Activated CD8-positive, alpha-beta T cell treated with anti-CD3 and anti-CD28 coated beads, Interleukin-2, amount 10 ng/mL, durations not matched to agents 7 days and 5 days (primary cell): ENCODE measurements around the gene TUBG1. TPM values are rescaled to one million over a fixed set of nuclear protein-coding genes. Genes with fewer than 3 reads are reported as not detected.
"Not testable (repeated sequence)": the region's sequence is repeated elsewhere in the genome, so short reads cannot be mapped to it uniquely, and the experiment has no call there.

Experiments
- ATAC-seq: fragments of 150-1000 bp; cut with Tn5 transposase; one replicate; pipeline ENCODE4 v1.10.0; 2021; ENCODE audit warnings: moderate library complexity
- CTCF ChIA-PET: fragments of 350-600 bp; sonication (Branson Sonifier 250); formaldehyde crosslinking; loops from one replicate; lab custom pipeline; 2021; ENCODE audit warnings: antibody characterized with exemption; lab: Charles Lee
- POLR2A ChIA-PET: fragments of 350-600 bp; sonication (Branson Sonifier 250); formaldehyde crosslinking; loops from one replicate; lab custom pipeline; 2021; ENCODE audit warnings: antibody characterized with exemption; lab: Charles Lee
- DNase-seq: peaks from one replicate; pipeline ENCODE4 v3.0.0-alpha.2; 2020
- H3K27ac Mint-ChIP-seq: one replicate; pipeline ENCODE4 v1.8.0; 2021; ENCODE audit warnings: mild to moderate bottlenecking, mixed read lengths
- H3K27me3 Mint-ChIP-seq: one replicate; pipeline ENCODE4 v1.8.0; 2021; ENCODE audit warnings: low read depth, mixed read lengths
- H3K36me3 Mint-ChIP-seq: one replicate; pipeline ENCODE4 v1.8.0; 2021; ENCODE audit warnings: low read depth, mixed read lengths
- H3K4me1 Mint-ChIP-seq: one replicate; pipeline ENCODE4 v1.8.0; 2021; ENCODE audit warnings: low read depth, mixed read lengths
- H3K4me3 Mint-ChIP-seq: one replicate; pipeline ENCODE4 v1.8.0; 2021; ENCODE audit warnings: mild to moderate bottlenecking, mixed read lengths
- H3K9me3 Mint-ChIP-seq: one replicate; pipeline ENCODE4 v1.8.0; 2022; ENCODE audit warnings: mixed read lengths; ENCODE audit not compliant: insufficient read depth
- total RNA-seq, 2 experiments: library from RNA; stranded (reverse); gene quantifications; one replicate each; pipeline ENCODE4 v1.2.3, GENCODE V29; 2021

TUBG1 gene
- total RNA-seq, 2 experiments from 2014 or later, result 82.3 to 83.4 TPM

DNA sequence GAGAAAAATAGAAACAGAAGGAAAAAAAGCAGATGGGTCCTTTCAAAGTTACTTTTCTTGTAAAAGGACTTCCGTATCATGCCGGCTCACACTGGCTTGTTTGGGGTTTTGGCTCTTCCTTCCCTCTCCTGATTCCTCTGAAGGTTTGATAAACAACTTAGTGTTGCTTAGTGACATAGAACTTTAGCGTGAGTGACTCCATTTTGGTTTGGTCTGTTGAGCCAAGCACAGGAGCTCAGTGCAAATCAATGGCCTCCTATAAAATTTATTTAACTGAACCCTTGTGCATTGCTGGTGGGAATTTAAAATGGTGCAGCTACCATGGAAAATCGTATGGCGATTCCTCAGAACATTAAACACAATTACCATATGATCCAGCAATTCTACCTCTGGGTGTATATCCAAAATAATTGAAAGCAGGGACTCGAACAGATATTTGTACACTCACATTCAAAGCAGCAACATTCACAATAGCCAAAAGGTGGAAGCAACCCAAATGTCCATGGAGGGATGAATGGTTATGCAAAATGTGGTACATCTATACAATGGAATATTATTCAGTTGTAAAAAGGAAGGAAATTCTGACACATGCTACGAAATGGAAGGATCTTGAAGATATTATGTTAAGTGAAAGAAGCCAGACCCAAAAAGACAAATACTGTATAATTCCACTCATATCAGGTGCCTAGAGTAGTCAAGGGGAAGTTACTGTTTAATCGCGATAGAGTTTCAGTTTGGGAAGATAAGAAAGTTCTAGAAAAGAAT lies 48.5 kb downstream of the TUBG1 start:
- no peak for DNase-seq
- H3K4me1 Mint-ChIP-seq, result peaks cover 25% of the 10 kb centered on the region
- ATAC-seq, result no peak
- POLR2A ChIA-PET, result interaction anchor here (1.0 kb wide), 1 partner anchor 43 kb away, joined by 3 read pairs; no protein-coding TSS in a partner anchor
- H3K27ac Mint-ChIP-seq, result peak overlapping the region; percentile 1
- peaks cover 15% of the 10 kb centered on the region for H3K27me3 Mint-ChIP-seq
- peaks cover 3% of the 10 kb centered on the region for H3K36me3 Mint-ChIP-seq
- no peaks in the 10 kb centered on the region for H3K9me3 Mint-ChIP-seq
- peak overlapping the region; percentile 15 for H3K4me3 Mint-ChIP-seq
- CTCF ChIA-PET, result interaction anchor here (0.9 kb wide), 1 partner anchor 80 kb away, joined by 4 read pairs; no protein-coding TSS in a partner anchor

DNA sequence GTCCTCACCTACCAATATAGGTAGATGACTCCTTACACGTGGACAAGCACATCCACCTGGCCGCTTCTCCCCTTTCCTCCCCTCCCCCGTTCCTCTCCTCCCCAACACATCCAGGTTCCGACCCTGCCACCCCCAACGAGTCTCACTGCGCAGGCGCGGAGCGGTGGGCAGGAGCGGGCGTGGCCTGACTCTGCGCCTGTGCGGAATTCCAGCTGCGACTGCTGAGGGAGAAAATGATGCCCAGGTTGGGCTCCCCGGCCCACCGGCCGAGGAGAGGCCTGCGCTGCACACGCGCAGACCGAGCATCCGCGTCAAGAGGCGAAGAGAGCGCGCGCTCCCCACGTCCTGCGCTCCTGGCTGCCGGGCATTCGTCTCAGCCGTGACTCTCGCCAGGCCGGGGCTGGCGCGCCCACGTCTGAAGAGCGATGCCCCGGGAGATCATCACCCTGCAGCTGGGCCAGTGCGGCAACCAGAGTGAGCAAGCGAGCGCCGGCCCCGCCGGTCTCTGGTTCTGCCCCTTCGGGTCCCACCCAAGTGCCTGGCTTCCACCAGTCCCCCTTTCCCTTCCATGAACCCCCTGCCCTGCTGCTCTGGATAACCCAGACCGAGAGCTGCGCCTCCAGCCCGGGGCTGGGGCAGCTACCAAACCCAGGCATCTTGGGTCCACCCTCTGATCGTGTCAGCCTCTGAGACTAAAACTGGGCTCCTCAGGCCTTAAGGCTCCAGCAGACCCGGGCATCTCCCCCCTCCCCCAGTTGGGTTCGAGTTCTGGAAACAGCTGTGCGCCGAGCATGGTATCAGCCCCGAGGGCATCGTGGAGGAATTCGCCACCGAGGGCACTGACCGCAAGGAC lies 49.8 kb downstream of the TUBG1 start, which contains the start of gene TUBG2:
Gene TUBG2 (plus strand): TSS at position 206 of the 853 bp plus-strand sequence. CDS start 220 bp downstream, at position 426.
- H3K9me3 Mint-ChIP-seq, result no peaks in the 10 kb centered on the region
- CTCF ChIA-PET, result interaction anchor here (0.8 kb wide), 1 partner anchor 75 kb away, joined by 3 read pairs; no protein-coding TSS in a partner anchor
- peak; percentile 82 for ATAC-seq
- peaks cover 22% of the 10 kb centered on the region for H3K4me1 Mint-ChIP-seq
- peaks cover 3% of the 10 kb centered on the region for H3K36me3 Mint-ChIP-seq
- peaks cover 8% of the 10 kb centered on the region for H3K27me3 Mint-ChIP-seq
- peak within 1 kb of the TSS; percentile 82 for H3K27ac Mint-ChIP-seq
- POLR2A ChIA-PET, result interaction anchor here (1.1 to 1.3 kb wide), 2 partner anchors 11 to 54 kb away, joined by 3 to 5 read pairs; no protein-coding TSS in a partner anchor
- peak within 1 kb of the TSS; percentile 86 for H3K4me3 Mint-ChIP-seq
- DNase-seq, result peak; percentile 79

- POLR2A ChIA-PET, result interaction anchor here (1.3 kb wide), 1 partner anchor 10 kb away, joined by 5 read pairs; no protein-coding TSS in a partner anchor
- H3K4me3 Mint-ChIP-seq, result peak overlapping the region; percentile 86
- not testable (repeated sequence) for H3K36me3 Mint-ChIP-seq, DNase-seq, ATAC-seq, H3K27ac Mint-ChIP-seq, H3K9me3 Mint-ChIP-seq, H3K27me3 Mint-ChIP-seq
- peaks cover 22% of the 10 kb centered on the region for H3K4me1 Mint-ChIP-seq
- CTCF ChIA-PET, result interaction anchor here (1.5 kb wide), 1 partner anchor 15 kb away, joined by 6 read pairs; no protein-coding TSS in a partner anchor
These were observed 50.4 kb downstream of the TUBG1 start for GRCh38 chr17:42659932-42660274.

DNA sequence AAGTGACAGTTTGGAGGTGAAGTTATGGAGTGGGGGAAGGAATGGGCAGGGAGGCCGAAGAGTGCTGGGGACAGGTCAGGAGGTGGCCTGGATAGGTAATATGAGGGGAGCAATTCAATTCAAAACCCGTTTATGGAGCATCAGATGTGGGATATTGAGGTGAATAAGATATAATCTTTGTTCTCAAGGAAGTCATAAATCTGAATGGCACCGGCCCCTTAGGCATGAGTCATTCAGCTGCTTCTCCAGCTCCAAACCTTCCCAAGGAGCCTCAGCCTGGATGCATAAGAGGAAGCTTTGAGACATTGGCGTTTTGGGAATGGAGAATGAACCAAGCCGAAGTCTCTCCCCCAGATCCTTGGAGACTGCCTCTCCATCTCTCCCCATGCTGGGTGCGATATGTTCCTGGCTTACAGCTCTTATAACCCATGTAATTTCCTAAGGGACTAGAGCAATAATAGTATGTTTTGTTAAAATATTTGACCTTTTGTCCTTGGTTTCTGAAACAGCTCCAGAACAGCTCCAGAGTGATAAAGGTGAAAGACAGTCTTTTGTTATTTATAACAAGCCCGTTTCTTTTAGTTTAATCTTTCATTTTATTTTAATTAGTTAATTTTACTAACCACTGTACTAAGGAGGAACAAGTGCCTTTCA lies 51.3 kb downstream of the TUBG1 start:
- Mint-ChIP-seq H3K4me3 (no peak overlapping the region), H3K4me1 (peaks cover 18% of the 10 kb centered on the region), H3K27ac (no peak overlapping the region), H3K9me3 (no peaks in the 10 kb centered on the region), H3K27me3 (peaks cover 2% of the 10 kb centered on the region), H3K36me3 (peaks cover 3% of the 10 kb centered on the region)
- ATAC-seq, result no peak
- ChIA-PET CTCF (interaction anchor here (1.0 to 1.7 kb wide), 3 partner anchors 12 to 82 kb away, joined by 3 to 6 read pairs (median 3); no protein-coding TSS in a partner anchor), POLR2A (no interaction called here)
- DNase-seq, result no peak

Other genes with a start within 250 kb of the TUBG1 start
- gene STAT3, start 221.2 kb upstream of the TUBG1 start, total RNA-seq, result 100 to 1,000 TPM in 1 of 2 experiments, 10 to 100 TPM in 1; 94.7 to 101 TPM
- gene CAVIN1, start 186.4 kb upstream of the TUBG1 start, total RNA-seq, result 1 to 10 TPM; 1.7 to 2.0 TPM
- 1 to 10 TPM; 2.1 to 2.2 TPM for gene ATP6V0A1, start 150.8 kb upstream of the TUBG1 start, total RNA-seq
- gene NAGLU, start 73.4 kb upstream of the TUBG1 start, total RNA-seq, result 10 to 100 TPM; 19.3 to 20.5 TPM
- gene HSD17B1, start 56.8 kb upstream of the TUBG1 start, total RNA-seq, result under 1 TPM; 0.53 to 0.60 TPM
- gene COASY, start 47.5 kb upstream of the TUBG1 start, total RNA-seq, result 10 to 100 TPM; 54.8 to 62.1 TPM
- gene MLX, start 42.6 kb upstream of the TUBG1 start, total RNA-seq, result 10 to 100 TPM; 65.8 to 65.9 TPM
- 10 to 100 TPM; 19.2 to 21.8 TPM for gene PSMC3IP, start 32.0 kb upstream of the TUBG1 start, total RNA-seq
- 10 to 100 TPM; 53.6 to 54.7 TPM for gene RETREG3, start 309 bp upstream of the TUBG1 start, total RNA-seq
- 1 to 10 TPM; 8.0 to 8.1 TPM for gene TUBG2, start 49.6 kb downstream of the TUBG1 start, total RNA-seq
- gene PLEKHH3, start 67.3 kb downstream of the TUBG1 start, total RNA-seq, result 1 to 10 TPM in 1 of 2 experiments, under 1 TPM in 1; 0.79 to 1.2 TPM
- gene CCR10, start 72.2 kb downstream of the TUBG1 start, total RNA-seq, result under 1 TPM; 0.13 to 0.29 TPM
- under 1 TPM; 0.71 to 0.78 TPM for gene CNTNAP1, start 72.8 kb downstream of the TUBG1 start, total RNA-seq
- gene EZH1, start 135.4 kb downstream of the TUBG1 start, total RNA-seq, result 10 to 100 TPM; 32.4 to 37.7 TPM
- not detected for gene RAMP2, start 151.5 kb downstream of the TUBG1 start, total RNA-seq
- 10 to 100 TPM; 67.8 to 70.5 TPM for gene VPS25, start 163.8 kb downstream of the TUBG1 start, total RNA-seq
- gene WNK4, start 170.9 kb downstream of the TUBG1 start, total RNA-seq, result under 1 TPM; 0.37 to 0.66 TPM
- 10 to 100 TPM; 41.4 to 41.5 TPM for gene COA3, start 189.0 kb downstream of the TUBG1 start, total RNA-seq
- gene CNTD1, start 189.2 kb downstream of the TUBG1 start, total RNA-seq, result not detected
- 10 to 100 TPM; 86.7 to 89.7 TPM for gene BECN1, start 214.6 kb downstream of the TUBG1 start, total RNA-seq
- 100 to 1,000 TPM; 141 to 145 TPM for gene PSME3, start 223.7 kb downstream of the TUBG1 start, total RNA-seq
- gene AOC2, start 234.9 kb downstream of the TUBG1 start, total RNA-seq, result 1 to 10 TPM; 2.0 to 2.1 TPM
- gene AOC3, start 241.5 kb downstream of the TUBG1 start, total RNA-seq, result 1 to 10 TPM; 1.0 to 1.4 TPM